ENCODE measurements around the gene RNASE1. TPM values are rescaled to one million over a fixed set of nuclear protein-coding genes. Genes with fewer than 3 reads are reported as not detected.

The RNASE1 gene
- total RNA-seq, 4 donors from 2014 or later, result 107 to 299 (median 167) TPM

DNA sequence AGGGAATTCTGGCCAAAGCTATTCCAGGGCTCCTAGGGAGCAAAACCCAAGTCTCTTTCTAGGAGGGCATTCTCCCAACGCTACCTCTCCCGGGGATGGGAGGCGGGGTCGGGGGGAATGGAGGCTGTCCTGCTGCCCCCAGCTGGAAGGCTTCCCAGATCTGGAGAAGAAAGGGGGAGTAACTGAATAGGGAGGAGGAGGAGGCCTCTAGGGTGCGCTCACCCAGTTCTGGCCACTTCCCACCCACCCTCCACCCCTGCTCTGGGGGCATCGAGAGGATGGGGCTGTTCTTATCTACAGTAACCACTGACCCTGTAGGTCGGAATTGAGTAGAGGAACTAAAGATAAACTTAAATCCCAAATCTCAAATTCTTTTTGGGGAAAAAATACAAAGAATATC lies 579 bp upstream of the RNASE1 start:
- Histone ChIP-seq H3K36me3 (no peaks in the 10 kb centered on the region), H3K9me3 (no peaks in the 10 kb centered on the region), H3K4me1 (no peaks in the 10 kb centered on the region), H3K27me3 (no peaks in the 10 kb centered on the region), H3K27ac (peak overlapping the region; percentile 15 to 46), H3K4me3 (no peak overlapping the region)
- no peak for TF ChIP-seq POLR2A (IDR thresholded peaks at IDR 0.05)
- TF ChIP-seq, protein P1, sequence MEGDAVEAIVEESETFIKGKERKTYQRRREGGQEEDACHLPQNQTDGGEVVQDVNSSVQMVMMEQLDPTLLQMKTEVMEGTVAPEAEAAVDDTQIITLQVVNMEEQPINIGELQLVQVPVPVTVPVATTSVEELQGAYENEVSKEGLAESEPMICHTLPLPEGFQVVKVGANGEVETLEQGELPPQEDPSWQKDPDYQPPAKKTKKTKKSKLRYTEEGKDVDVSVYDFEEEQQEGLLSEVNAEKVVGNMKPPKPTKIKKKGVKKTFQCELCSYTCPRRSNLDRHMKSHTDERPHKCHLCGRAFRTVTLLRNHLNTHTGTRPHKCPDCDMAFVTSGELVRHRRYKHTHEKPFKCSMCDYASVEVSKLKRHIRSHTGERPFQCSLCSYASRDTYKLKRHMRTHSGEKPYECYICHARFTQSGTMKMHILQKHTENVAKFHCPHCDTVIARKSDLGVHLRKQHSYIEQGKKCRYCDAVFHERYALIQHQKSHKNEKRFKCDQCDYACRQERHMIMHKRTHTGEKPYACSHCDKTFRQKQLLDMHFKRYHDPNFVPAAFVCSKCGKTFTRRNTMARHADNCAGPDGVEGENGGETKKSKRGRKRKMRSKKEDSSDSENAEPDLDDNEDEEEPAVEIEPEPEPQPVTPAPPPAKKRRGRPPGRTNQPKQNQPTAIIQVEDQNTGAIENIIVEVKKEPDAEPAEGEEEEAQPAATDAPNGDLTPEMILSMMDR (IDR thresholded peaks at IDR 0.05), result no peak
- DNase-seq, result no peak
- intact Hi-C loops (cut with DNase I; ENCODE audit: low total_unique reads), result no loop called here

DNA sequence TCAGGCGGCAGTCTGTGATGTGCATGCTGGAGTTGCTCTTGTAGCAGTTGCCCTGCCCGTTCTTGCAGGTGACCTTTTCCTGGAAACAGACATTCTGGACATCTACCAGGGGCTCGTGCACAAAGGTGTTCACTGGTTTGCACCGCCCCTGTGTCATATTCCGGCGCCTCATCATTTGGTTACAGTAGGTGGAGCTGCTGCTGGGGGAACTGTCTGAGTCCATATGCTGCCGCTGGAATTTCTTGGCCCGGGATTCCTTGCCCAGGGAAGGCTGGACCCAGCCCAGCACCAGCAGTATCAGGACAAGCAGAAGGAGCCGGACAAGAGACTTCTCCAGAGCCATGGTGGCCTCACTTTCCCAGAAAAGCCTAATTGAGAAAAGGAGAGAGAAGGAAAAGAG lies 918 bp downstream of the RNASE1 start:
- Histone ChIP-seq H3K4me1 (no peaks in the 10 kb centered on the region), H3K27me3 (no peaks in the 10 kb centered on the region), H3K27ac (peak overlapping the region; percentile 40 to 70), H3K9me3 (no peaks in the 10 kb centered on the region), H3K36me3 (no peaks in the 10 kb centered on the region), H3K4me3 (peak overlapping the region; percentile 9 to 17)
- intact Hi-C loops (cut with DNase I; ENCODE audit: low total_unique reads), result no loop called here
- DNase-seq, result no peak
- TF ChIP-seq, protein P1 (IDR thresholded peaks at IDR 0.05), result no peak
- TF ChIP-seq POLR2A (IDR thresholded peaks at IDR 0.05), result no peak

GRCh38 chr14:20799892-20800544 lies 2.6 kb downstream of the RNASE1 start:
- Histone ChIP-seq H3K27me3 (no peaks in the 10 kb centered on the region), H3K4me1 (no peaks in the 10 kb centered on the region), H3K36me3 (no peaks in the 10 kb centered on the region), H3K27ac (peak overlapping the region; percentile 31 to 70), H3K9me3 (no peaks in the 10 kb centered on the region), H3K4me3 (peak overlapping the region in 1 of 2 donors; percentile 2)
- intact Hi-C loops (cut with DNase I; ENCODE audit: low total_unique reads), result no loop called here
- peak in 1 of 2 donors; percentile 62 for DNase-seq
- no peak for TF ChIP-seq POLR2A (IDR thresholded peaks at IDR 0.05)
- TF ChIP-seq, protein P1 (IDR thresholded peaks at IDR 0.05), result no peak

DNA sequence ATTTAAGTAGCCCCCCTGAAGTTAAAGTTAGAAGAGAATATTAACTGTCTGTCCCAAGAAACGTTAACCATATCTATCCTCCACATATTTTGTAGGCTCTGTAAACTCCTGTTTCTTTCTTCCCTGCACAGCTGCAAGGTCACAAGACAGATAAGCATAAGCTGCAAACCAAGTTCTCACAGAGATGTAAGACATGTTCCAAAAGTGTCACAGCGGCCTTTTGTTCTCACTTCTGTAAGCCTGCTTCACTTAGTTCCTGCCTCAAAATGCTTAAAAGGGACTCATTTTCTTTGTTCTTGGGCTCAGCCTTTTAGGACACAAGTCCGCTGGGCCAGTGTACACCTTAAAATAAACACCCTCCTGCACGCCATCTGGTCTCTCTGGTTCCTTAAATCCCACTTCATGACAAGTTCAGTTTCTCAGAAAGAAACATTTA lies 3.2 kb downstream of the RNASE1 start:
- H3K36me3 ChIP-seq, result no peaks in the 10 kb centered on the region
- no peak overlapping the region for H3K4me3 ChIP-seq
- no peaks in the 10 kb centered on the region for H3K9me3 ChIP-seq
- DNase-seq, result no peak
- H3K4me1 ChIP-seq, result no peaks in the 10 kb centered on the region
- no peak for TF ChIP-seq POLR2A (IDR thresholded peaks at IDR 0.05)
- TF ChIP-seq, protein P1 (IDR thresholded peaks at IDR 0.05), result no peak
- no peaks in the 10 kb centered on the region for H3K27me3 ChIP-seq
- peak overlapping the region; percentile 31 to 70 for H3K27ac ChIP-seq
- intact Hi-C loops (cut with DNase I; ENCODE audit: low total_unique reads), result no loop called here

- DNase-seq, result no peak
- intact Hi-C loops (cut with DNase I; ENCODE audit: low total_unique reads), result no loop called here
- no peaks in the 10 kb centered on the region for H3K36me3 ChIP-seq
- TF ChIP-seq, protein P1 (IDR thresholded peaks at IDR 0.05), result no peak
- no peak for TF ChIP-seq POLR2A (IDR thresholded peaks at IDR 0.05)
- peak overlapping the region; percentile 31 to 70 for H3K27ac ChIP-seq
- no peaks in the 10 kb centered on the region for H3K9me3 ChIP-seq
- no peaks in the 10 kb centered on the region for H3K4me1 ChIP-seq
- H3K4me3 ChIP-seq, result no peak overlapping the region
- H3K27me3 ChIP-seq, result no peaks in the 10 kb centered on the region
These were observed 3.7 kb downstream of the RNASE1 start for GRCh38 chr14:20798932-20799331.

All from uterus (tissue), 4 donors.